Measurements from ENCODE around the gene FADS1.

FADS1 gene

DNA sequence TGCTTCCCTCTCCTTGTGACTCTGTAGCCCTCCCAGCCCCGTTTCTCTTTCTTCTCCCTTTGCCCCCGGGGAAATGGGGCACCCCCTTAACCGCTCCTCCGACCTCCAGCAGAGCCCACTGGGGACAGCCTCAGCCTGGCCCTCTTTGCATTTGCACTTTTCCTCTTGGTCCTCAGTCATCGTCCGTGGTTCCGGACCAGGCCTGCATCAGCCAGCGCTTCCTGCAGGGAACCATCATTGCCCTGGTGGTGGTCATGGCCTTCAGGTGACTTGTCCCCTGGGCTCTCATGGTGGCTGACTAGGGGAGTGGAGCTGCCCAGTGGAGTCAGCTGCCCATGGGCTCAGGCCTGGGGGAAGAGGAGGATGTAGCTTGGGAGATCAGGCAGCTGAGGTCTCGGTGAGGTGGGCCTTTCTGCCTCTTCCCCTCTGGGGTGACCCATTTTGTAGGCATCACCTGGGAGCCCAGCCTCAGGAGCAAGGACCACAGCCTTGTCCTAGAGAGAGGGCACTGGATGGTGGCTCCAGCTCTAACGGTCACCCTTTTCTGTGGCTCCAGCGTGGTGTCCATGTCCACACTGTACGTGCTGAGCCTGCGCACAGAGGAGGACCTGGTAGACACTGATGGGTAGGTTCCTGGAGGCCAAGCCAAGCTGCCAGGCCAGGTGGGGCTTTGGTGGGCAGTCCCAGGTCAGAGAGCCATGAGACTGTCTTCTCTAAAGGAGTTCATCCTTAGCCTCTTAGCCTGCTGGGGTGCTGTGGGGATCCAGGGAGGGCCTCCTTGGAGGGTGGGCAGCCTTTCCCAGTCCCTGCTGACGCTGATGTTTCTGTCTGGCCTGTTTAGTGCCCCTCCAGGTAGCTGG is 36.9 kb downstream of the FADS1 start:
- H2AFZ ChIP-seq (ENCODE audit: low read length) = no peak overlapping the region
- H3K4me1 ChIP-seq (ENCODE audit: insufficient read depth, low read length, severe bottlenecking) = peaks cover 4% of the 10 kb centered on the region
- no peak overlapping the region for H3K27ac ChIP-seq (ENCODE audit: low read depth, low read length, poor library complexity, severe bottlenecking)
- H3K4me2 ChIP-seq (ENCODE audit: low read length) = no peak overlapping the region
- no peaks in the 10 kb centered on the region for H3K9me2 ChIP-seq (ENCODE audit: low read depth, low read length)
- no peaks in the 10 kb centered on the region for H3K79me2 ChIP-seq (ENCODE audit: insufficient read depth, low read length)
- no peak overlapping the region for H3K9ac ChIP-seq (ENCODE audit: low read length)
- H3K27me3 ChIP-seq (ENCODE audit: insufficient read depth, low read length) = no peaks in the 10 kb centered on the region; the same call in 1 of the 2 replicates
- no peaks in the 10 kb centered on the region for H3K36me3 ChIP-seq (ENCODE audit: insufficient read depth, low read length)
- TF ChIP-seq EZH2 (IDR thresholded peaks at IDR 0.05; ENCODE audit: borderline replicate concordance, low read length) (no peak), CTCF (IDR thresholded peaks at IDR 0.05; ENCODE audit: low read length) (no peak)
- no peak overlapping the region for H3K4me3 ChIP-seq (ENCODE audit: low read depth, low read length, poor library complexity, severe bottlenecking)
- H3F3A ChIP-seq (ENCODE audit: insufficient read depth, low read length) = no peaks in the 10 kb centered on the region
- no peaks in the 10 kb centered on the region for H4K20me1 ChIP-seq (ENCODE audit: insufficient read depth, low read length)
- no peaks in the 10 kb centered on the region for H3K9me3 ChIP-seq (ENCODE audit: low read length)

GRCh38 chr11:61778920-61779650 is 37.7 kb downstream of the FADS1 start:
- Histone ChIP-seq H3K9ac (ENCODE audit: low read length) (no peak overlapping the region), H3K9me3 (ENCODE audit: low read length) (no peaks in the 10 kb centered on the region), H3K36me3 (ENCODE audit: insufficient read depth, low read length) (no peaks in the 10 kb centered on the region), H3K4me3 (ENCODE audit: low read depth, low read length, poor library complexity, severe bottlenecking) (no peak overlapping the region), H4K20me1 (ENCODE audit: insufficient read depth, low read length) (no peaks in the 10 kb centered on the region), H3K79me2 (ENCODE audit: insufficient read depth, low read length) (no peaks in the 10 kb centered on the region), H3K4me1 (ENCODE audit: insufficient read depth, low read length, severe bottlenecking) (peaks cover 4% of the 10 kb centered on the region), H3F3A (ENCODE audit: insufficient read depth, low read length) (no peaks in the 10 kb centered on the region), H3K27ac (ENCODE audit: low read depth, low read length, poor library complexity, severe bottlenecking) (no peak overlapping the region), H2AFZ (ENCODE audit: low read length) (no peak overlapping the region), H3K4me2 (ENCODE audit: low read length) (no peak overlapping the region), H3K27me3 (ENCODE audit: insufficient read depth, low read length) (no peaks in the 10 kb centered on the region; the same call in 1 of the 2 replicates), H3K9me2 (ENCODE audit: low read depth, low read length) (no peaks in the 10 kb centered on the region)
- TF ChIP-seq CTCF (IDR thresholded peaks at IDR 0.05; ENCODE audit: low read length) = no peak
- TF ChIP-seq EZH2 (IDR thresholded peaks at IDR 0.05; ENCODE audit: borderline replicate concordance, low read length) = no peak

DNA sequence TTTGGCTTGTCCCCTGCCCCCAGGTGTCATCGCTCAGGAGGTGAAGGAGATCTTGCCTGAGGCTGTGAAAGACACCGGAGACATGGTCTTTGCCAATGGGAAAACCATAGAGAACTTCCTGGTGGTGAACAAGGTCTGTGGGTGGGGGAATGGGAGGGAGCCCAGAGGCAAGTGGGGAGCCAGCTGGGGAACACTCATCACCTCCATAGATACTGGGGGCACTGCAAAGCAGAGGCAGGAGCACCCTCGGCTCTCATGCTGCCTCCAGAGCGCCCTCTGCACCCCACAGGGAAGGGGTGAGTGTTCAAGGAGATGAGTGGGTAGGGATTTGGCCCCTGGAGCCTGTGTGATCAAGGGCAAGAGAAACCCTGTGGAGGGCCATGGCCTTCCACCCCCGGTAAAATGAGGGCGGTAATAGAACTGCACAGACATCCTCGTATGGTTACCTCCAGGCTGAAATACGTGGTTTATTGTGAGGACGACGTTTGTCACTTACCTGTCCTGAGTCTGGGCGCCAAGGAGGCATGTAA is 38.4 kb downstream of the FADS1 start:
- Histone ChIP-seq H3K4me1 (ENCODE audit: insufficient read depth, low read length, severe bottlenecking) (peaks cover 4% of the 10 kb centered on the region), H4K20me1 (ENCODE audit: insufficient read depth, low read length) (no peaks in the 10 kb centered on the region), H3K9ac (ENCODE audit: low read length) (no peak overlapping the region), H3K9me3 (ENCODE audit: low read length) (no peaks in the 10 kb centered on the region), H3K9me2 (ENCODE audit: low read depth, low read length) (no peaks in the 10 kb centered on the region), H3K4me3 (ENCODE audit: low read depth, low read length, poor library complexity, severe bottlenecking) (no peak overlapping the region), H3K36me3 (ENCODE audit: insufficient read depth, low read length) (no peaks in the 10 kb centered on the region), H3K27ac (ENCODE audit: low read depth, low read length, poor library complexity, severe bottlenecking) (no peak overlapping the region), H2AFZ (ENCODE audit: low read length) (no peak overlapping the region), H3K4me2 (ENCODE audit: low read length) (no peak overlapping the region), H3F3A (ENCODE audit: insufficient read depth, low read length) (no peaks in the 10 kb centered on the region), H3K27me3 (ENCODE audit: insufficient read depth, low read length) (no peaks in the 10 kb centered on the region; the same call in 1 of the 2 replicates), H3K79me2 (ENCODE audit: insufficient read depth, low read length) (no peaks in the 10 kb centered on the region)
- TF ChIP-seq CTCF (IDR thresholded peaks at IDR 0.05; ENCODE audit: low read length) = no peak
- no peak for TF ChIP-seq EZH2 (IDR thresholded peaks at IDR 0.05; ENCODE audit: borderline replicate concordance, low read length)
